22Rv1 (cell line): ENCODE results near the gene CPEB1.

Experiments
- CTCF ChIP-seq: fragments of 450-650 bp; IDR thresholded peaks from 2 replicates; pipeline ENCODE4 v1.5.1; 2017; ENCODE audit warnings: mild to moderate bottlenecking
- ZFX ChIP-seq: fragments of 450-650 bp; IDR thresholded peaks from 2 replicates; pipeline ENCODE4 v1.6.1; 2017; ENCODE audit warnings: antibody characterized with exemption, borderline replicate concordance

- TF ChIP-seq CTCF (no peak), ZFX (no peak)
Observed at GRCh38 chr15:82585072-82585471, 62.1 kb downstream of the CPEB1 start.
